ENCODE data around the gene ADA.
"Not testable (repeated sequence)": the region's sequence is repeated elsewhere in the genome, so short reads cannot be mapped to it uniquely, and the experiment has no call there.

ADA gene

DNA sequence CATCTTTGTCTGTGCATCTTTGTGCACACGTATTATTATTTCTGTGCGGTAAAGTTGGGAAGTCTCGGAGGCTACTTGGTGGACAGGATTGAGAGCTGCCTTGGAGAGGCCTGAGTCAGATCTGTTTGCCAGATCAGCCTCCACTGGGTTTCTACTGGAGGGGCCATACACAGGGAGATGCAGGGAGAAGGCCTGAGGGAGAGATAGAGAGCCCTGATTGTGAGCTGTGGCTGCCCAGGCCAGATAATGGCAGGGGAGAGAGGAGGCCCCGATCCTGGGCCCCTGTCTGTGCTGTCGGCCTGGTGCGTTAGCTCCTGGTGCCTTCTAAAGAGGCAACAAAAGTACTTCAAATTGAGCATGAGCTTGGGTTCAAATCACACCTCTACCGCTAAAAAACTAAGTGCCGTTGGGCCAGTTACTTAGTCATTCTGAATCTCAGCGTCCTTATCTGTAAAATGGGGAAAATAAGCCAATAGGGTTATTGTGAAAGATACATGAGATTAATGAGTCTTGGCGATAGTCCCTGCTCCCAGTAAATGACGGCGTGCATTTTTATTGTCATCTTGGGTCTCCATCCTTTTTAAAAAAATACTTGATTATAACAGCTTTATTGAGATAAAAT lies 27.6 kb upstream of the ADA start:
- no peak for DNase-seq (ENCODE audit: low read depth in 2 of 2)

DNA sequence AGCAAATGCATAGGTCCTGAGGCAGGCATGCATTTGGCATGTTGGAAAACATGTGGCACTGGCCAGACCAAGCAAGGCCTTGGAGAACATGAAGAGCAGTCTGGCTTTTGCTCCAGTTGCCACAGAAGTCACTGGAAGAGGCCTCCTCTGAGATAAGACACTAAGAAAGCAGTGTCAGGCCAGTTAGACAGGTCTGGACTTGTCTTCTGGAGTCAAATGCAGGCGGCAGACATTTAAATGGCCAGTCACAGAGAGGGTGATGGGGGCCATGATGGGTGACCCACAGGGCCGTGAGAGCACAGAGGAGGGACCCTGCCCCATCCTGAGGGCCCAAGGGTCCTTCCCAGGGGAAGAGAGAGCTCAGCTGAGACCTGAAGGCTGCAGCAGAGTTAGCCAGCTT lies 26.7 kb upstream of the ADA start:
- no peak for DNase-seq (ENCODE audit: low read depth in 2 of 2)

- not testable (repeated sequence) for DNase-seq (ENCODE audit: low read depth in 2 of 2)
Measured at GRCh38 chr20:44672318-44672902, 20.9 kb upstream of the ADA start.

DNA sequence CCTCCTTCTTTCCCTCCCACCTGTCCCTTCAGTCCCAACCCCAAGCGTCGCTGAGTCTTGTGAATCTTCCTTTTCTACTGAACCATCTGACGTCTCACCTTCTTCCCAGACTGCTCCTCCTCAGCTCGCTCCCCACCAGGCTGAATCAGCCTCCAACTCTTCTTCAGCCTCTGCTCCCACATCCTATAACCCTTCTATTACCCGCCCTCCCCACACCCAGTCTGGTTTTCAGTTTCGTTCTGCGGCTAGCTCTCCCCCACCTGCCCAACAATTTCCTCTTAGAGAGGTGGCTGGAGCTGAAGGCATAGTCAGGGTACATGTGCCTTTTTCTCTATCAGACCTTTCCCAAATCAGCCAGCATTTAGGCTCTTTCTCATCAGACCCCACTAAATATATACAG lies 20.0 kb upstream of the ADA start:
- DNase-seq (ENCODE audit: low read depth in 2 of 2), result not testable (repeated sequence)

GRCh38 chr20:44670851-44671250 lies 19.4 kb upstream of the ADA start:
- not testable (repeated sequence) for DNase-seq (ENCODE audit: low read depth in 2 of 2)

GRCh38 chr20:44666066-44666465 lies 14.6 kb upstream of the ADA start:
- DNase-seq (ENCODE audit: low read depth in 2 of 2), result no peak

GRCh38 chr20:44664131-44664530 lies 12.6 kb upstream of the ADA start:
- DNase-seq (ENCODE audit: low read depth in 2 of 2), result no peak

GRCh38 chr20:44662261-44662660 lies 10.8 kb upstream of the ADA start:
- DNase-seq (ENCODE audit: low read depth in 2 of 2), result no peak

- DNase-seq (ENCODE audit: low read depth in 2 of 2), result no peak
Measured at GRCh38 chr20:44660581-44660980, 9.1 kb upstream of the ADA start.

GRCh38 chr20:44659931-44660330 lies 8.4 kb upstream of the ADA start:
- no peak for DNase-seq (ENCODE audit: low read depth in 2 of 2)

GRCh38 chr20:44658810-44659209 lies 7.3 kb upstream of the ADA start:
- DNase-seq (ENCODE audit: low read depth in 2 of 2), result no peak

GRCh38 chr20:44657875-44658274 lies 6.4 kb upstream of the ADA start:
- DNase-seq (ENCODE audit: low read depth in 2 of 2), result no peak

- no peak for DNase-seq (ENCODE audit: low read depth in 2 of 2)
Measured at GRCh38 chr20:44656448-44656847, 4.9 kb upstream of the ADA start.

GRCh38 chr20:44654210-44654609 lies 2.7 kb upstream of the ADA start:
- not testable (repeated sequence) for DNase-seq (ENCODE audit: low read depth in 2 of 2)

- no peak for DNase-seq (ENCODE audit: low read depth in 2 of 2)
Measured at GRCh38 chr20:44653546-44653945, 2.0 kb upstream of the ADA start.

DNA sequence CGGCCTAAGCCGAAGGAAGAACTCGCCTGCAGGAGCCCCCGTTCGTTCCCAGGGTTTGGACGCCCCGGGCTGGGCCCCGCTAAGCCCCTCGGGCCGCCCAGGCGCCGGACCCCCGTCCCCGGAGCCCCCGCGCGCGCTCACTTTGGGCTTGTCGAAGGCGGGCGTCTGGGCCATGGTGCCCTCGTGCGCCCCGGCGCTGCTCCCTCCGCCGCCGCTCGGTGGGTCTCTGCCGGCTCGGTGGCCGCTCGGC lies 140 bp downstream of the ADA start:
- no peak for DNase-seq (ENCODE audit: low read depth in 2 of 2)

- DNase-seq (ENCODE audit: low read depth in 2 of 2), result no peak
Measured at GRCh38 chr20:44650771-44651433, 597 bp downstream of the ADA start.

DNA sequence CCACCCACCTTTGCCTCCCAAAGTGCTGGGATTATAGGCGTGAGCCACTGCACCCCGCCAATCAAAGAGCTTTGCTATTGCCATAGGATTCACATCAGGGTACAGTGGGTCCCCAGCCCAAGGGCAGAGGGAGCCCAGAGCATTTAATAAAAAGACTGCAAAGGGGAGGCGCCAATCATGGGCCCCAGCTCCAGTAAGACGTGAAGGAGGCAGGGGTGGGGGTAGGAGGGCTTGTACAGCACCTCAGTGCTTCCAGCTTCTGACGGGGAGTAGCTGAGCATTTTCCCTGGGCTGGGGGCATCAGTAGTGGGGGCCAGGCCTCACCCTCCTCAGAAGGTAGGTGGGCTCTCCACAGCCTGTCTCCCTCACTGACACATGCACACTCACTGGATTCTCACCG lies 1.5 kb downstream of the ADA start:
- no peak for DNase-seq (ENCODE audit: low read depth in 2 of 2)

GRCh38 chr20:44649126-44649525 lies 2.4 kb downstream of the ADA start:
- no peak for DNase-seq (ENCODE audit: low read depth in 2 of 2)

GRCh38 chr20:44648579-44648978 lies 2.9 kb downstream of the ADA start:
- no peak for DNase-seq (ENCODE audit: low read depth in 2 of 2)

DNA sequence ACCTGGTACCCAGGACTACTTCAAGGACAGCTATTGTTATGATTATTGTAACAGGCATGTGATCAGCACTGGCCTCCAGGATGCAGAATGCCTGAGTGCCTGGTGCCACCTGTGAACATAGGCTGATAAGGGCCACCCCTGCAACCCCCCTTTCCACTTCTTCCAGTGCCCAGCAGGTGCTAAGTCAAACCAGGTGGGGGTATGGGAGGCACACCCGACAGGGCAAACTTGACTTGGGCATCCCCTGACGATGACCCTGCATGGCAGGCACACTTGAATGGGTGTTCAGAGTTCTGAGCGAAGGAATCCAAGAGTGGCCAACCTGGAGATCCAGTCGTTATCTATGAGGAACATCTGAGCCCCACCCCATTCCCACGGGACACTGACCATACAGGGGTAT lies 3.4 kb downstream of the ADA start:
- no peak for DNase-seq (ENCODE audit: low read depth in 2 of 2)

DNA sequence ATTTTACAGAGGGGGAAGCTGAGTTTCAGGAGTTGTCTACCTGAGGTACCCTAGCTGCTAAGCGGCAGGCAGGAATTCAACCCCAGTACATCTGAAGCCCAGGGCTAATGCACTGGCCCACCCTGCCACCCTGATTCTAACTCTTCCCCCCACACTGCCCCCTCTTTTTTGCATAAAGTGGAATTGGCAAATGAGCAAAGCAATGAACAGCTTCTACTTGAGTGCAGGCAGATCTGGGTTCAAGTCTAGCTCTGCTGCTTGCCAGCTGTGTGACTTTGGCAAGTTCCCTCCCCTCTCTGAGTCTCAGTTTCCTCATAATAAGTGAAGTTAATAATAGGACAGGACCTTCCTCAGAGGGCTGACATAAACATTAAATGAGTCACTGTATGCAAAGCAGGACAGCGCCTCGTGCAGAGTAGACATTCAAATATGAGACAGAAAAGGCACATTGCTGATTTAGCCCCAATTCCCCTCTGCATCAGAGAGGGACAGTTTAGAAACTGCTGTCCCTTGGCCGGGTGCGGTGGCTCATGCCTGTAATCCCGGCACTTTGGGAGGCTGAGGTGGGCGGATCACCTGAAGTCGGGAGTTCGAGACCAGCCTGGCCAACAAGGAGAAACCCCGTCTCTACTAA lies 4.7 kb downstream of the ADA start:
- no peak for DNase-seq (ENCODE audit: low read depth in 2 of 2)

- DNase-seq (ENCODE audit: low read depth in 2 of 2), result no peak
Measured at GRCh38 chr20:44646023-44646640, 5.4 kb downstream of the ADA start.
